Osteocyte (in vitro differentiated cells): ENCODE measurements around the gene LBHD1. TPM values are rescaled to one million over a fixed set of nuclear protein-coding genes. Genes with fewer than 3 reads are reported as not detected.
"Not testable (repeated sequence)": the region's sequence is repeated elsewhere in the genome, so short reads cannot be mapped to it uniquely, and the experiment has no call there.

Experiments used
- DNase-seq: peaks from one replicate; pipeline ENCODE4 v3.0.0; 2021; ENCODE audit warnings: mixed read lengths; ENCODE audit not compliant: unreplicated experiment; ENCODE audit errors: extremely low spot score
- H3K27ac Mint-ChIP-seq: one replicate; pipeline ENCODE4 v1.8.0; 2021; ENCODE audit warnings: mild to moderate bottlenecking, mixed read lengths; ENCODE audit not compliant: unreplicated experiment
- H3K27me3 Mint-ChIP-seq: one replicate; pipeline ENCODE4 v1.8.0; 2021; ENCODE audit warnings: mixed read lengths; ENCODE audit not compliant: unreplicated experiment
- H3K36me3 Mint-ChIP-seq: one replicate; pipeline ENCODE4 v1.8.0; 2021; ENCODE audit warnings: mixed read lengths; ENCODE audit not compliant: unreplicated experiment
- H3K4me1 Mint-ChIP-seq: one replicate; pipeline ENCODE4 v1.8.0; 2021; ENCODE audit warnings: mixed read lengths; ENCODE audit not compliant: unreplicated experiment
- H3K4me3 Mint-ChIP-seq: one replicate; pipeline ENCODE4 v1.8.0; 2021; ENCODE audit warnings: mild to moderate bottlenecking, moderate library complexity, mixed read lengths; ENCODE audit not compliant: unreplicated experiment
- H3K9me3 Mint-ChIP-seq: one replicate; pipeline ENCODE4 v1.8.0; 2021; ENCODE audit warnings: mixed read lengths; ENCODE audit not compliant: unreplicated experiment
- total RNA-seq: library from RNA; stranded (reverse); gene quantifications from 2 replicates; pipeline ENCODE4 v1.2.1, GENCODE V29; 2021
- TF ChIP-seq, protein P1 (sequence below): fragments of 200-600 bp; sonication (generic); IDR thresholded peaks from 2 replicates; pipeline ENCODE4 v1.5.0; 2021; ENCODE audit warnings: antibody characterized with exemption, mild to moderate bottlenecking, moderate library complexity

LBHD1 gene
- total RNA-seq, 1 donor from 2014 or later, result 7.3 TPM

DNA sequence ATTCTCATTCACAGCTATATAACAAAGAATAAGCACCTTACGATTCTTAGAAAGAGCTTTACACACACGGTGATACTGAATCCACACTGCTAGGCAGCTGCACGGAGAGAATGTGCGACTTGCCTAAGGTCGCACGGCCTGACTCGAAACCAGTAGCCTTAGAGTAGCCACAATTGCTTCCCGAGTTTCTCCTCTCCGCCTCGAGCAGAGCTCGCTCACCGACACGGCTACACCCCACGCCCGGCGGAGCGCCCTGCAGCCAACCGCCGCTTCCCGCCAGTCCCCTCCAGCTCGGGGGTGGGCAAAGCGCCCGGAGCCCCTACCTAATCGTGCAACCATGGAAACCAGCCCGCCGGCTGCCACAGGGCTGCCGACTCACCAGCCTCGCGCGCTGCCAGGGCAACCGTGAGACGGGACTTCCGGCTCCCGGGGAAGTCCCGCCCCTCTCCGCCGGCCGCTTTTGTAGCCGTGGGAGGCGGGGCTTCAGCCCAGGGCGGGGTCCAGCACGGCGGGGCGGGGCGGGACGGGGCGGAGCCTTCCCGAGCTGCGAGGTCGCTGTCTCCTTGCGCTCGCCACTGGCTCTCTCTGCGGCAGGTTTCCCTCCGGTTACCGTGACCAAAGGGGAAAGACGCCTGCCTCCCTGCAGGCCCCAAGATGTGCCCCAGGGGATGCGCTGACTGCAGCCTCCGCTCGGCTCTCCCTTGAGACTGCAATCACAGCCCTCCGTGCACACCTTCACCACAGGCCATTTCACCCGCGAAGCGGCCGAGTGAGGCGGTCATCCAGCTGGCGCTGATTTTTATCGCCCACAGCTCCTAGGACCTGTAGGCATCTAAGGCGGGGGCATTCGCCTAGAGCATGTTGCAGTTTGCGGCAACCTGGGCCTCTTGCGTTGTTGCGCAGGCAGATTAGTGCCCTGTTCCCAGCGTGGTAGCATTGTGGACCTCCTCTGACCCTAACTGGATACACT is 34.1 kb upstream of the LBHD1 start:
- Mint-ChIP-seq H3K9me3 (no peaks in the 10 kb centered on the region), H3K27ac (peak overlapping the region; percentile 95), H3K4me3 (peak overlapping the region; percentile 94), H3K4me1 (peaks cover 46% of the 10 kb centered on the region), H3K27me3 (no peaks in the 10 kb centered on the region), H3K36me3 (peaks cover 9% of the 10 kb centered on the region)
- TF ChIP-seq, protein P1, sequence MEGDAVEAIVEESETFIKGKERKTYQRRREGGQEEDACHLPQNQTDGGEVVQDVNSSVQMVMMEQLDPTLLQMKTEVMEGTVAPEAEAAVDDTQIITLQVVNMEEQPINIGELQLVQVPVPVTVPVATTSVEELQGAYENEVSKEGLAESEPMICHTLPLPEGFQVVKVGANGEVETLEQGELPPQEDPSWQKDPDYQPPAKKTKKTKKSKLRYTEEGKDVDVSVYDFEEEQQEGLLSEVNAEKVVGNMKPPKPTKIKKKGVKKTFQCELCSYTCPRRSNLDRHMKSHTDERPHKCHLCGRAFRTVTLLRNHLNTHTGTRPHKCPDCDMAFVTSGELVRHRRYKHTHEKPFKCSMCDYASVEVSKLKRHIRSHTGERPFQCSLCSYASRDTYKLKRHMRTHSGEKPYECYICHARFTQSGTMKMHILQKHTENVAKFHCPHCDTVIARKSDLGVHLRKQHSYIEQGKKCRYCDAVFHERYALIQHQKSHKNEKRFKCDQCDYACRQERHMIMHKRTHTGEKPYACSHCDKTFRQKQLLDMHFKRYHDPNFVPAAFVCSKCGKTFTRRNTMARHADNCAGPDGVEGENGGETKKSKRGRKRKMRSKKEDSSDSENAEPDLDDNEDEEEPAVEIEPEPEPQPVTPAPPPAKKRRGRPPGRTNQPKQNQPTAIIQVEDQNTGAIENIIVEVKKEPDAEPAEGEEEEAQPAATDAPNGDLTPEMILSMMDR, result no peak
- peak; percentile 98 for DNase-seq

DNA sequence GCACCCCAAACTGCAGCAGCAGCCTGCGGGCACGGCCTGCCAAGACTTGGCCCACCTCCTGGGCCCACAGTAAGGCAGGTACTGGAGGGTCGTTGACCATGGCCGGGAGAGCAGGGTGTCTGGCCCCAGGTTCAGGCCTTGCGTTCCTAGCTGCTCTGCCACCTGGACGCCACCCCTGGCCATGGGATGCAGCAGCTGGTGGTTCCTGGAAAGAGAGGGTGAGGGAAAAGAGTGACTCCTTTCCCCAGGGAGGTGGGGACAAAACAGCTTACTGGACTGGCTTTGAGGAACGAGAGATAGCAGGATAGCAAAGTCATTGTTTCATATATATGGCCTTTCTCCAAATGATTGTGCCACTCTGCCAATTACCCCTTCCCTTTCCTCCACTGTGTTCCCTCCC is 33.3 kb upstream of the LBHD1 start:
- H3K4me1 Mint-ChIP-seq, result peaks cover 45% of the 10 kb centered on the region
- DNase-seq, result no peak
- TF ChIP-seq, protein P1, result no peak
- peak overlapping the region; percentile 94 for H3K4me3 Mint-ChIP-seq
- H3K27ac Mint-ChIP-seq, result peak overlapping the region; percentile 95
- H3K9me3 Mint-ChIP-seq, result no peaks in the 10 kb centered on the region
- no peaks in the 10 kb centered on the region for H3K27me3 Mint-ChIP-seq
- peaks cover 5% of the 10 kb centered on the region for H3K36me3 Mint-ChIP-seq

DNA sequence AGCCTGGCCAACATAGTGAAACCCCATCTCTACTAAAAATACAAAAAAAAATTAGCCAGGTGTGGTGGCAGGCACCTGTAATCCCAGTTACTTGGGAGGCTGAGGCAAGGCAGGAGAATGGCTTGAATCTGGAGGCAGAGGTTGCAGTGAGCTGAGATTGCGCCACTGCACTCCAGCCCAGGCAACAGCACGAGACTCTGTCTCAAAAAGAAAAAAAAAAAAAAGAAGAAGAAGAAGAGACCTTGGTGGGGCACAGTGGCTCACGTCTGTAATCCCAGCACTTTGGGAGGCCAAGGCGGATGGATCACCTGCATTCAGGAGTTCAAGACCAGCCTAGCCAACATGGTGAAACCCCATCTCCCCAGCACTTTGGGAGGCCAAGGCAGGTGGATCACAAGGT is 31.9 kb upstream of the LBHD1 start:
- DNase-seq, H3K36me3 Mint-ChIP-seq, H3K27ac Mint-ChIP-seq, H3K4me3 Mint-ChIP-seq, H3K27me3 Mint-ChIP-seq, H3K9me3 Mint-ChIP-seq: not testable (repeated sequence)
- peaks cover 32% of the 10 kb centered on the region for H3K4me1 Mint-ChIP-seq

DNA sequence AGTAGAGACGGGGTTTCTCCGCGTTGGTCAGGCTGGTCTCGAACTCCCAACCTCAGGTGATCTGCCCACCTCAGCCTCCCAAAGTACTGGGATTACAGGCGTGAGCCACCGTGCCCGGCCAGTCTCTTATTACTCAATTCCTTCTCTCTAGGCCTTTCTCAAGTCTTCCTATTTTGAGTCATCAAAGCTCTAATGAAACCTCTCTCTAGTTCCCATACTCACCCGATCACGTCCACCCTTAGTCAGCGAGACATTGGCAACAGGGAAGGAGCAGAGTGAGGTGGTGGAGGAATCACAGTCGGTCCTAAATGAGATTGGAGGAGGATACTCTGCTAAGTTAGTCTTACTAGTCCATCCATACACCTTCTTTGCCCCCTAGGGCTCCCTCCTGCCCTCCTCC is 30.2 kb upstream of the LBHD1 start:
- Mint-ChIP-seq H3K4me3 (no peak overlapping the region), H3K4me1 (peaks cover 20% of the 10 kb centered on the region), H3K36me3 (peaks cover 5% of the 10 kb centered on the region), H3K27me3 (no peaks in the 10 kb centered on the region), H3K9me3 (no peaks in the 10 kb centered on the region), H3K27ac (no peak overlapping the region)
- no peak for DNase-seq
- TF ChIP-seq, protein P1, result no peak

DNA sequence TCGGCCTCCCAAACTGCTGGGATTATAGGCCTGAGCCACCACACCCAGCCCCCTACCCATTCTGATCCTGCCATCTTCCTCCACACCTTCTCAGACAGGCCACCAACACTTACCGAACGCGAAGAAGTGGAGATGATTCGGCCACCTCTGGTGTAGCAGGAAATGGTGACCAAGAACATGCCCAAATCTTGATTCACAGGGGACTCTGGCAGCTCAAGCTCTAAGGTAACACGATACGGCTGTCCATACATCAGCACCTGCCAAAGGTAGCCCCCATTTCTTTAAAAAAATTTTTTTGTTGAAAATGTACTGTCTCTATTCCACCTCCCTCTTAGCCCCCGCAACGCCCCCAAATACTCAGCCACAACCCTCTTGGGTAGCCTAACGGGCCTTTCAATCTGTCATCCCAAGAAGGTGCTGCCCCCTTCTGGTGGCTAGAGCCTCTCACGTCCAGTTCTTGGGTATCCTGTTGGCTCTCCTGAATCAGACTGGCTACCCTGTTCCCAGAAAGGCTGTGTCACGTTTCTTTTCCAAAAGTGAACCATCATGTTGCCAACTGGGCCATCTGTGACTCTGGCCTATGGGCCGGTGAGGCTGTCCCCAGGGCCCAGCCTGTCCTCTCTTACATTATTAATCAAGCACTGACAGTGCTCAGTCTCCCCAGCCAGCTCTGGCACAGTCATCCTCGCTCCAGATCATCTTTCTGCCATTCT is 22.5 kb upstream of the LBHD1 start:
- TF ChIP-seq, protein P1, result peak; percentile 83
- no peaks in the 10 kb centered on the region for H3K27me3 Mint-ChIP-seq

DNA sequence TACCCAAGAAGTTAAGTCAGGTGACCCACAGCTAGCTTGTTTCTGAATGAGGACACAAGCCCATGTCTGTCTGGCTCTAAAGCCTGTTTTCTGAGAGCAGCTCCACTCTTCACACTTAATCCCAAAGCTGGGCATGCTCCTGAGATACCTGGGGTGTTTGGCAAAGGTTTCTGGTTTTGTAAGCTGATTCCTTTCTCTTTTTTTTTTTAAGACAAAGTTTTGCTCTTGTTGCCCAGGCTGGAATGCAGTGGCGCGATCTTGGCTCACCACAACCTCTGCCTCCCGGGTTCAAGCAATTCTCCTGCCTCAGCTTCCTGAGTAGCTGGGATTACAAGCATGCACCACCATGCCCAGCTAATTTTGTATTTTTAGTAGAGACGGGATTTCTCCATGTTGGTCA is 21.6 kb upstream of the LBHD1 start:
- H3K4me1 Mint-ChIP-seq, H3K9me3 Mint-ChIP-seq, H3K27ac Mint-ChIP-seq, H3K27me3 Mint-ChIP-seq, DNase-seq, H3K4me3 Mint-ChIP-seq: not testable (repeated sequence)
- H3K36me3 Mint-ChIP-seq, result peaks cover 19% of the 10 kb centered on the region

More for the DNA sequence above, 22.5 kb upstream of the LBHD1 start:
- H3K4me1 Mint-ChIP-seq, result peaks cover 4% of the 10 kb centered on the region
- no peaks in the 10 kb centered on the region for H3K9me3 Mint-ChIP-seq
- no peak overlapping the region for H3K4me3 Mint-ChIP-seq
- peaks cover 19% of the 10 kb centered on the region for H3K36me3 Mint-ChIP-seq
- H3K27ac Mint-ChIP-seq, result no peak overlapping the region
- no peak for DNase-seq
